ENCODE results near the gene HMX1.

HMX1 gene

DNA sequence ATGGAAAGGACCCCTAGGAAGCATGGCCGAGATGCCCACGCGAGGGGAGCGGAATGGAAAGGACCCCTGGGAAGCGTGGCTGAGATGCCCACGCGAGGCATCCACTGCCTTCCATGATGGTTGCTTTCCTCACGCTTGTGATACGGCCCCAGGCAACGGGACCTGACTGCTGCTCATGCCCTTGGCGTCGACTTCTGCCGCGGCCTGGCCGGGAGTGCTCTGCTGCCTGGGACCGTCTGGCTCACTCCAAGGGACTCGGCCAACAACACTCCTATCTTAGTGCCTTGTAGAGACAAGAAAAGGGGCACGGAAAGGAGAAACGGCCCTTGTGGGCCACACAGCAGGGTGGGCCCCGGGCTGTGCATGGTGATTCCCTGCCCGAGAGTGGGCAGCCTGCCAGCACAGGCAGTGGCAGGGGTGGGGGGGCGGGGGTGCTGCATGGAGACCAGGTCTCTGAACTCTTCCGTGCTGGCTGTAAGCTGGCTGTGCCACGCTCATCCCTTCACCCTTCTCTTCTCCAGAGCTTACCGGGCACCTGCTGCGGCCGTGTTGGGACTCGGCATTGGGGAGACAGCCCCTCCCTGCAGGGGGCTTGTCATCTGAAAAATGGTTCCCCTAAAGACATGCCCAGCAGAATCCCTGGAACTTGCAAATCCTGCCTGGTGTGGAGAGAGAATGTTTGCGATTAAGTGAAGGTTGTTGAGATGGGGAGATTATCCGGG, 38.6 kb upstream of the HMX1 start:
- no peak for DNase-seq (ENCODE audit: extremely low read depth in 1 of 2, low read depth in 1 of 2)

DNA sequence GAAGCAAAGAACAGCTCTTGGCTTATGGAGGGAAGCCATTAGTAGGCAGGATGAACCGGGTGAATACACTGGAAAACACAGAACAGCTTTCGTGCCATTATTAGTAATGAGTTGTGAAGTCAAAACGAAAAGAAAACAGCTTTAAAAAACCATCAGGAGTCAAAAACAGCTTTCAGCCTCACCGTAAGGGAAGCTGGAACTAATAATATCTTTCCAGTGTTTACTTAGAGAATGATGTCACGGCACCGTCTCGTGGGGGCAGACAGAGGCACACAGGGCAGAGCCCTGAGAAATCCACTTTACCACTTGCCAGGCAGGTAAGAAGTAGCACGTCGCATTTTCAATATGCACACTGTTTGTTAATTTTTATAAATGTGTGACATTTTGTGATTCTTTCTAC, 37.9 kb upstream of the HMX1 start:
- DNase-seq (ENCODE audit: extremely low read depth in 1 of 2, low read depth in 1 of 2) = no peak

DNA sequence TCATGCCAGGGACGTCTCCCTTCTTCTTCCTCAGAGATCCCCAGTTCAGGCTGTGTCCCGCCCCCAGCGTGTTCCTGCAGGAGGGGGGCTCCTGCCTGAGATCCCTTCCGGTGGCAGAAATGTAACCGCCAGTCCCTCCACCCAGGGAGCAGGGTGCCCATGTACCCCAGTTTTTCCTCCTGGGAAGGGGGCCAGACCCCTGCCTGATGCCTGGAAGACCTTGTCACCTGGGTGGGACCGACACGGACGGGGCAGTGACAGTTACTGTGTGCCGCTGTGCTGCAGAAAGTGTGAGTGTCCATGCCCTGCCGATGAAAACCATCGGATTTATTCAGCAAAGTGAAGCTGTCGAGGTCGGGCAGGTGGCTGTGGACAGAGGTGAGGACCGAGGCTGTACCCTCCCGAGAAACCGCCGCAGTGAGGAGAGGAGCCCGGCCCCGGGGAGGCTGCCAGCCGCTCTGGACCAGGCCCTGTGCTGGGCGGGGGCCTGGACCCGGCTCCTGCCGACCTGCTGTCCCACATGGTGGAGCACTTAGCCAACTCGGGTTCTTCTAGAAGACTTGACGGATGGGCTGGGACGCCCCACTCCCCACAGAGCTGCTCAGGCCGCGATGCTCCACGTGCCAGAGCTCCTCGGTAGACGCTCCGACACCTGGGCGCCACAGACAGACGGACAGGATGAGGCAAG, 36.7 kb upstream of the HMX1 start:
- no peak for DNase-seq (ENCODE audit: extremely low read depth in 1 of 2, low read depth in 1 of 2)

DNA sequence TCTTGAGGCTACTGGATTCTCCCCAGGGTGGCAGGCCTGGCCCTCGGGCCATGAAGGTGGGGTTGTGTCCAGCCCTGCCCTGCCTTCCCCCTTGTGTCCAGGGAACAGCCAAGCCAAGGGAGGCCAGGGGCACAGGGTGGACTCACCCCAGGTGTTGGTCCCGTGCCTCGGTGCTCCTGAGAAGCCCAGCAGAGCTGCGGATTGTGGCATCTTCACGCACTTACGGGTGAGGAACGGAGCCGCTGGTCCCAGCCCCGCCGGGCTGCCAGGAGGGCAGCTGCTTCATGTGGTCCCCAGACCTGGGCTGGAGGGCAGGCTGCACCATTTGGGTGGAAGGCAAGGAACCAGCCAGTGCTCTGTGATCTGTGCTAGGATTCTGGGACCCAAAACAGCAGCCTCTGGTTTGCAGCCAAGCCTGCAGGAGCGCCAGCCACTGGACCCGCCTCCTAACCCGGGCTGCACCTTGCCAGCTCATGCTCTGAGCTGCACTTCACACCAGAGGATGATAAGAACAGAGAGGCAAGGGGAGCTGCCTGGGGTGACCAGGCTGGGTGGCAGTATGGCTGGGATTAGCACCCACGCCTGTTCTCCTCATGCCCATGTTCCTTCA, 36.1 kb upstream of the HMX1 start:
- DNase-seq (ENCODE audit: extremely low read depth in 1 of 2, low read depth in 1 of 2) = no peak

DNA sequence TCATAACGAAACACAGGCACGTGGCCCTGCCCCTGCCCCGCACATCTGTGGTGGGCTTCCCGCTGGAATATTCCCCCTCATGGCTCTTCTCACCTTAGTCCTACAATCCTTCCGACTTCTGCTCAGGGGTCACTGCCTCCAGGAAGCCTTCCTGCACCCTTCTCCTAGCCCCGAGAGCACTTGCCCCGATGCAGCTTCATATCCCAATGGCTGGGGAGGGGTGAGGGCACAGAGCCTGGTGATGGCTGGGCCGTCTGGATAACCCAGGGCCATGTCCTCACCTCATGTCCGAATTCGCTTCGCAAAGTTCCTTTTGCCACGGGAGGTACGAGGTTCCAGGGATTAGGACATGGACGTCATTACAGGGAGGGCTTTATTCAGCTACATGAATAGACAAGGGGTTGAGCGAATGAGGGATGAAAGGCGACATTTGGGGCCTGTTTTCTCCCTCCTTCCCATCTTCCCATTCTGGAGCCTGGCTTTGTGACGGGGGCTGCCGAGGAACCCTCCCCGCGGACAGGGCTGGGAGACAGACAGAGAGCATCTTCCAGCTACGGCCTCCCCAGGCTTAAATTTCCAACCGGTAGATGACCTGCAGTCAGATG, 35.5 kb upstream of the HMX1 start:
- no peak for DNase-seq (ENCODE audit: extremely low read depth in 1 of 2, low read depth in 1 of 2)

DNA sequence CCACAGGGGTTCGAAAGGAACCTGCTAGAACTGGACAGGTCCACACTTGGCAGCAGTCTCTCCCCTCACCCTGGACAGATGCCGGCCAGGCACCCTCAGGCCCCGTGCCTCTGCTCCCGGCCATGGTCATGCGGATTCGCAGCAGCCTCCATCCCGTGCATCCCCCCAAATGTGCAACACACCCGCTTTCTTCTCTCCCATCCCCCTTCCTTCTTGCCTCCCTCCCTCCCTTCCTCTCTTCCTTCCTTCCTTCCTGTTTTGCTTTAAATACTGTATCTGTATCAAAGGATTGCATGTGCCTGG, 35.0 kb upstream of the HMX1 start:
- no peak for DNase-seq (ENCODE audit: extremely low read depth in 1 of 2, low read depth in 1 of 2)

DNA sequence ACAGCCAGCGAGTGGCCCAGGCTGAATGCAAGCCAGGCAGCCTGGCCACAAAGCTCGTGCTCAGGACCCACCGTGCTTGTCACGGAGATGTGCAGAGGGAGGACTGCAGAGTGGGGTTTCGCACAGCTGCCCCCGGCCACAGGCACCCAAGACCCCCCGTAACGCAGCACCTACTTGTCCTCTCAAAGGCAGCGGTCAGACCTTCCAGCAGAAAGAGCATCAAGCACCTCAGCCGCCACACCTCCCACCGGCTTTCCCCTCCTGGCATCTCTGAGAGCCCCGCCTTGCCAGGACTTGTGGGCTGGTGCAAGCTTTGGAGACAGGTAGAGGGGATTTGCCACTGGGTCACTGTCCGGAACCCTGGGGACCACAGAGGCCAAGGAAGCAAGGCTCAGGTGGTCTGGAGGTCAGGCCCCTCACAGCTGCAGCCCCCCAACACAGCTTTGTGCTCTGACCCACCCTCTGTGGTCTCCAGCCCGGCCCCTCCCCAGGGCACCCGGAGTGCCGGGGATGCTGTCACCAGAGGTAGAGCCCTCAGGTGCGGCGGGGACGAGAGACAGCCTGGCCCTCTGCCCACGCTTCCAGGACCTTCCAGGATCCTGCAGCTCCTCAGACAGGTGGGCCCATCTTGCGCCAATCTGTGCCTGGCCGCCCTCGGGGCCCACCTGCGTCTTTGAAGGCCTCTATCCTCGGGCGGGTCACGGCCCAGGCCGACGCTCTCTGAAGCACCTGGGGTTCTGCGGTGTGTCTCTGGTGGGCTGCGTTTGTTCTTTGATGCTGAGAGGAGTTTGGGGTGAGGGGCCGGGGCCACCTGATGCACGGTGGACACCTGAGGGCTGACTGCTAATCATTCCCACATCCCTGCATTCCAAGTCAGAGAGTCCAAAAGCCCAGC, 34.4 kb upstream of the HMX1 start:
- DNase-seq (ENCODE audit: extremely low read depth in 1 of 2, low read depth in 1 of 2) = no peak

DNA sequence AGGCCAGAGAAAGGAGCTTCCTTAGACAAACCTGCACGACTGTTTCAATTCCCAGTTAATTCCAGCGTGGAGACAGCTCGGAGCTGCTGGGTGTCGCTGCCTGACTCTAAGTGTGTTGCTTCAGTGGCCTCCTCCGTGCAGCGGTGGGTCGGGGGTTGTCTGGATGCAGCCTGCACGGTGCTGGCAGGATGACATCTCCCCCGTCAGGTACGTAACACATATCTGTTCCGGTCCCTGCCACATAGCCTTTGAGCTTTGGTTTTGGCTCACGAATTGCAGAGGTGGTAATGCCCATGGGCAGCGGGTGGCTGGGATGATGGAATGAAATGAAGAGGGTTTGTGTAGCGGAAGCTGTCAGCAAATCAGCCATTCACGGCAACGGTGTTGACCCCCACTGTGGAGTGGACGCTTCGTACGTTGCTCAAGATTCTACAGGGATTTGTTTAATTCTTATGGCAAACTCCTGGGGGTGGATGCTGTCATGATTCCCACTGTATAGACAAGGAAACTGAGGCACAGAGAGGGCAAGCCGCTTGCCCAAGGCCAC, 33.7 kb upstream of the HMX1 start:
- DNase-seq (ENCODE audit: extremely low read depth in 1 of 2, low read depth in 1 of 2) = no peak

DNA sequence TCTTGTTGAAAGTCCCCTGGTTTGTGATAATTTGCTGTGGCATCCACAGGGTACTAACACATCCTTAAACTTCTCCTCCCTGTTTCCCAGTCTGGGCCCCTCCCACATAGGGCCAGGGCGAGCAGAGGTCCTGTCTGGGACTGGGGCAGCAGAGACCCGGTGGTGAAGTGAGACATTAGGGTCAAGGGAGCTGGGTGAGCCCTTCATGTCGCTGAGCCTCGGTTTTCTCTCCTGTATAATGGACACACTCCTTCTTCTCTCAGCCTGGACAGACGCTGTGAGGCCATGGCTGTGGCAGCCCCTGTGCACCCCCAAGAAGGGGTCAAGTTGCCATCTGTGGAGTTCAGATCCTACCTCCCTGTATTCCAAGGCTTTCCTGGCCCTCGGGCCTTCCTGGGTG, 33.0 kb upstream of the HMX1 start:
- no peak for DNase-seq (ENCODE audit: extremely low read depth in 1 of 2, low read depth in 1 of 2)

DNA sequence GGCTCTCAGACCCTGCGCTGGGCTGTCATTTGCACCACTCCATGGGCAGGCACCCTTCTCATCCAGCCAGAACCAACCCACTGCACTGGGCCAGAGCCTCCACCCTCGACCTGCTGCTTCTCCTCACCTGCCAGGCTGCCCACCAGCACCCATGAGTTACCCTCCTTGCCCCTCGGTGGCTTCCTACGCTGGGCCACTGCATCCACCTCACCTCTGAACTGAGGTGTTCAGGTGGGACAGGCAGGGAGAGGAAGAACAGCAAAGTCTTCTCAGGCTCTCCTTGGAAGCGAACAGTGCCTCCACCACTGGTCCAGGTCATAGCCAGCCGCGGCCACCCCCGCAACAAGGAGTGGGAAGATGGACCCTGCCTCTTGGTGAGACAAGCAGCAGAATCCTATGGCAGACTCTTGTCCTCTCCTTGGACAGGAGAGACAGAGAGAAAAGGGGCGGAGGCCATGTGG, 32.4 kb upstream of the HMX1 start:
- no peak for DNase-seq (ENCODE audit: extremely low read depth in 1 of 2, low read depth in 1 of 2)

DNA sequence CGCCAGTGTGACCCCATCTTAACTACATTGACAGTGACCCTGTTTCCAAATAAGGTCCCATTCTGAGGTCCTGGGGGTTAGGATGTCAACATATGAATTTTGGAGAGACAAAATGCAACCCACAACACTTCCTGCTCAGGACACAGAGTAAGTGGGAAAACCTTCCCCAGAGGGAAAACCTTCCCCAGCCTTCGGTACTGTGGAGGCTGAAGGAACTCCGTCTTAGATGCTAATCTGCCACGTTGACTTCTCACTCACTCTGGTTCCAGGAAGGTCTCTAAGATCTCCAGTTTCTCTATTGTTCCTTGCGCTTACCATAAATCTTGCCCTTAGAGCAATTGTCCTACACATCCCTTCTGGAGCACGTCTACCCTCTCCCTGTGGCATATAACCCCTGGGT, 29.7 kb upstream of the HMX1 start:
- DNase-seq (ENCODE audit: extremely low read depth in 1 of 2, low read depth in 1 of 2) = no peak

DNA sequence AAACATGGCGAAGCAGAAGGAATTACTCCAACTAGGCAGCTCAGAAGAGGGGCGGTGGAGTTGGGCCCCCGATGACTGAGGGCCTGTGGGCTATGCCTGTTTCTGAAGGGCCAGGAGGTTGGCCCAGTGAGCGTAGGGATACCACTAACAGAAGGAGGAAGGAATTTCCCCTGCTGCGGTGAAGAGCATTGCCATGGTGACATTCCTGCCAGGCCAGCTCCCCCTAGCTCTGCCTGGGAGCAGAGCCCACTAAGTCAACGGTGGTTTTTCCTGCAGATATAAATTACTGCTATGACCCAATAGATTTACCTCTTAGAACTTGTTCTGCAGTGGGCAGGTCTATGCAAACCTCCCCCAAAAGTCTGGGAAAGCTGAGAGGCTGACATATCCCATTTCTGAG, 28.9 kb upstream of the HMX1 start:
- DNase-seq (ENCODE audit: extremely low read depth in 1 of 2, low read depth in 1 of 2) = no peak

DNA sequence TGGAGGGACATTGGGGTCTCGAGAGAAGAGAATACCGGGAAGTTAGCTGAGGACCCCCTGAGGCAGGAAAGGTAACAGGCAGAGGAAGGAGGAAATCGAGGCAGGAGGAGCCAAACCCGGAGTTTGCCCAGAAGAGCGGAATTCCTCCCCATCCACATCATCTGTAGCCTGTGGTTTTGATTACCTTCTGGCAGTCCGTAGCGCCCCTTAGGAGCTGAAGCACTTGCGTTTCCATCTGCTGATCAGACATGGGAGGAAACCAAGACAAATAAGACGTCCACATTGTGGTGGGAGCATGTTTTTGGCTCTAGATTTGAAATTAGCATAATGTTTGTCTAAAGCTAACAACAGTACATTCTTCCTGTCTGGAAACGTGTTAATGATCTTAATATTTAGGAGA, 26.8 kb upstream of the HMX1 start:
- DNase-seq (ENCODE audit: extremely low read depth in 1 of 2, low read depth in 1 of 2) = no peak

DNA sequence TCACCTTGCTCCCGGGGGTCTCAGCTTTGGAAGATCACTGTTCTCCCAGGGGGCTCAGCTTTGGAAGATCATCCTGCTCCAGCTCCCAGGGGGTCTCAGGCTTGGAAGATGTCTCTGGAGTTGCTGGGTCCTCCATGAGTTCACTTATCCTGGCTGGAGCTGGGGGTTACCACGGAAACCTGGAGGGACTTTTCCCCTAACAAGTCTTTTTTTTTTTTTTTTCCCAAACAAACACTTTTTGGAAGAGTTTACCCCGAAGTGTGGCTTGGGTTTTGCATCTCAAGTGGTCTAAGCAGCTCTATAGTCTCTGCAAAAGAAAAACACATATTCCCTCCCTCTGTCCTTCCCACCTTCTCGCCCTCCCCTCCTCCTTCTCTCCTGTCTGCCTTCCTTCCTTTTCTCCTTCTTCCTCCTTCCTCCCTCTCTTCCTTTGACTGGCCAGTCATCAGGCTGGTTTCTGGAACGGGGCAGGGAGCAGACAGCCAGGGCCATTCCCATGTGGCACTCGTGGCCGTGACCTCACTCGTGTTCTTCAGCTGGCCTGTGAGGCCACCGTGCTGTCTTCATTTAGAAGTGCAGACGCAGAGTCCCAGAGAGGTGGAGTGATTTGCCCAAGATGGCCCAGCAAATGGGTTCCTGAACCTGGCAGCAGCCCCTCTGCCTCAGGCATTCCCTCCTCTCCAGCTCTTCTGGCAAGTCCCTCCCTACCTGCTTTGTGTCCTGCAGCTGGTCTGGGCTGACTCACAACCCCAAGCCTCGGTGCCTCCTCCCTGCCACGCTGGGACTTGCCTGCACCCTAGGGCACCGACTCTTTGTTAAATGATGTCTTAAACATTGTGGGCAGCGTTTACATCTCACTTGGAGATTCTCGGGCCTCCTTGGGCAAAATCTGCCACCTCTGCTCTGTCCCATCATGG, 25.9 kb upstream of the HMX1 start:
- DNase-seq (ENCODE audit: extremely low read depth in 1 of 2, low read depth in 1 of 2) = no peak

DNA sequence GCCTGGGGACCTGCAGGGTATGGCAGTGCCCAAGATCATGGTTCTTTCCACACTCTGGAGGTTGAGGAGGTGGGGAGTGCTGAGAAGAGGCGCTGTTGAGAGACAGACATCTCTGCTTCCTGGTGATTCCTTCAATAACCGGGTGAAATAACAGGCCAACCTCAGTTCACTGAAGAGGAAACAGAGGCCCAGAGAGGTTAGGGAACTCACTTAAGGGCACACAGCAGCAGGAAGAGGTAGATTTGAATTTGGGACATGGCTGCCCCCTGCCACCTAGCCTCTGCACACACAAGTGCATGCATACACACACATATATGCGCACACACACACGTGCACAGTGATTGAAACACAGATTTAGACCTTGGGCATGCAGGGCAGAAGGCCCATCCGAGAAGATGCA, 24.9 kb upstream of the HMX1 start:
- DNase-seq (ENCODE audit: extremely low read depth in 1 of 2, low read depth in 1 of 2) = no peak

DNA sequence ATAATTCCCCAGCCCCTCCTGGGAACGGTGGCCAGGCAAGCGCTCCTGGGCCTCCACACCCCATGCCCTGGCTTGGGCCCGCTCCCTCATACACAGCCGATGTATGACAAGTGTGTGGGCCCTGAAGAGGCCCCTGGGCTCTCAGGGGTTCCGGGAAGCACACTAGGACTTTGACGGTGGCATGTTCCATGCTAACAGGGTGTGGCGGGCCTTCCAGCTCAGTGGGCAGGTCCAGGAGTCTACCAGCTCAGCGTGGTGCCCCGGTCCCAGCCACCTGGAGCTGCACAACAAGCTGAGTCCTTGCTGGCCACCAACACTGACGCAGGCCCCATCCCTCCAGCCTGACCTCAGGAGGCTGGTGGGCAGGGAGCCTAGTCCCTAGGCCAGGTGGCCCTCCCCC, 24.4 kb upstream of the HMX1 start:
- DNase-seq (ENCODE audit: extremely low read depth in 1 of 2, low read depth in 1 of 2) = no peak

DNA sequence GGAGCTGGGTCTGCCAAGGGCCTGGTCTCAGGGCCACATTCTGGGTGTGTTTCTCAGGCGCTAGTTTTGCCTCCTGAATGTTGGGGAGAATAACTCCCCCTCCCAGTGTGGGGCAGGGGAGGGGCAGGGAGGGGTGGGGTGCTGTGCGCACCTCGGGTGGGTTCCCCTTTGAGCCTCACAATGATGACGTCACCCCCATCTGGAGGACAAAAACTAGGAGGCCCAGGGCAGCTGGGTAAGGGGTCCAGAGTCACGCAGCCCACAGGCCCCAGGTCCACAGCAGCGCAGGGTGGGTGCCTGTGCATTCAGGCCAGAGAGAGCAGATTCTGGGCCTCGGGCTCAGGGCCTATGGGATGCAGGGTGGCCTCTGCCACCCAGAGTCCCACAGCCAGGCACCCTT, 23.7 kb upstream of the HMX1 start:
- DNase-seq (ENCODE audit: extremely low read depth in 1 of 2, low read depth in 1 of 2) = no peak

DNA sequence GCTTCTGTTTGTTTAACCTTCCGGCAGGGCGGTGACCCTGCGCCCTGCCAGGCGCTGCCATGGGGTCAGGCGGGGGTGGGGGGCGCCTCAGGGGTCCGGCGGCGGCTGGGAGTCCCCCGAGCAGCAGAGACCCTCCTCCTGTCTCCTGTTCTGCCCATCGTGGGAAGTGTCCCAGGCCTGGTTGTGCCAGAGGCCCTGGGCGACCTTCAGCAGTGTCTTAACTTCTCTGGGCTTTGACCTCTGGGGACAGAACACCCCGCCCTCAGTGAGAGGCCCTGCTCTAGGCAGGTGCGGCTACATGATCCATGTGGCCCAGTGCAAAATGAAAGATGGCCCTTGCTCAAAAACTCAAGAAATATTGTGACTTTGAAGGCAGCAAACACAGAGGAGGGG, 22.8 kb upstream of the HMX1 start:
- DNase-seq (ENCODE audit: extremely low read depth in 1 of 2, low read depth in 1 of 2) = no peak

DNA sequence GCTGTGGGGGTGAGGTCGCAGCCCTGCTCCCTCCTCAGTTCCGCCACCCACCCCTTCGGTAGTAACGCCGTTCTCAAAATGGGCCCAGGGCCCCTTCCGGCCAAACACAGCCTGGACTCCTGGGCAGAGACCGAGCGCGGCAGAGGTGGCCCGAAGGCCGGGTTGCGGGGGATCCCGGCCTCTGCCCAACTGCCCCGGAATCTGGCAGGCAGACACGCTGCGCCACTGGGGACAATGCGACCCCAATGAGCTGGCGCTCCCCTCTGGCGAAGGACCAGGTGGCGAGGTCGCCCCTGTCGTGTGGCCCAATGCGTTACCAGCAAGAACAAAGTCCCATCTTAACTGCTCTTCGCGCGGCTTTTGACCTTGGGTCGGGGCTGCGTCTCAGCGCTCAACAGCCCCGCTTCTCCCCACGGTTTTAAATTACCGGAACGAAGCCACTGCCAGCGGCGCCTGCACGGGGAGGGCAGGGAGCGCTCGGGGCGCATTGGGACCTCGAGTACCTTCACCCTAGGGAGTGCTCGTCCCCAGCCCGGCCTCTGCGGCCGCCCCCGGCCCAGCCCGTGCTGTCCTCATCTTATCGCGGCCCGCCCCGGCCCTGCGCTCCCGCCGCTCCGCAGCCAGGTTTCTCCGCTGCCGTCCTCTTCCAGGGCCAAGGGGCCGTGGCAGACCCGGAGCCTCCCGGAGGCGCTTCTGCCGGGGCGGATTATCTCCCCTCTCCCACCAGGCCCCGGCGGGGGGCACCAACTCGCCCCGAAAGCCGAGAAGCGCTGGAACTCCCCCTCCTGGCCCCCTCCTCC, 22.2 kb upstream of the HMX1 start:
- no peak for DNase-seq (ENCODE audit: extremely low read depth in 1 of 2, low read depth in 1 of 2)
